ENCODE results near the gene UQCC3.
"Not testable (repeated sequence)": the region's sequence is repeated elsewhere in the genome, so short reads cannot be mapped to it uniquely, and the experiment has no call there.

Gene UQCC3

GRCh38 chr11:62671608-62672389 is at the start of gene UQCC3, which contains the start of gene LBHD1:
Gene UQCC3, plus strand, starts transcription at chr11:62671673. Its CDS starts 73 bp downstream, at chr11:62671746.
Gene LBHD1, minus strand, starts transcription at chr11:62672267. Its CDS starts 2,236 bp downstream, at chr11:62670031.
- DNase-seq (ENCODE audit: low read depth in 2 of 2): peak; percentile 49 to 58

GRCh38 chr11:62622476-62623089 is 48.9 kb upstream of the UQCC3 start:
- no peak for DNase-seq (ENCODE audit: low read depth in 2 of 2)

GRCh38 chr11:62627713-62628112 is 43.8 kb upstream of the UQCC3 start:
- DNase-seq (ENCODE audit: low read depth in 2 of 2): no peak

- no peak for DNase-seq (ENCODE audit: low read depth in 2 of 2)
Observed at GRCh38 chr11:62632492-62632891, 39.0 kb upstream of the UQCC3 start.

DNA sequence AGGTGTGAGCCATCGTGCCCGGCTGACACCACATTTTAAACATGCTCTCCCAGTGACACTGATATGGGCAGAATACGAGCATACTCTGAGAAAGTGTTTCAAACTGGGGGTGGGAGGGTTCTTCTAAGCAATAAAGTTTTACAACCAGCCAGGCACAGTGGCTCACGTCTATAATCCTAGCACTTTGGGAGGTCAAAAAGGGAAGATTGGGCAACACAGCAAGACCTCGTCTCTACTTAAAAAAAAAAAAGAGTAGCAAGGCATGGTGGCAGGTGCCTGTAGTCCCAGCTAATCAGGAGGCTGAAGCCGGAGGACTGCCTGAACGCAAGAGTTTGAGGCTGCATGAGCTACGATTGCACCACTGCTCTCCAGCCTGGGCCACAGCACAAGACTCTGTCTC is 27.3 kb upstream of the UQCC3 start:
- DNase-seq (ENCODE audit: low read depth in 2 of 2): no peak

GRCh38 chr11:62645671-62645945 is 25.9 kb upstream of the UQCC3 start:
- no peak for DNase-seq (ENCODE audit: low read depth in 2 of 2)

GRCh38 chr11:62645946-62646824 is 25.3 kb upstream of the UQCC3 start, which contains the start of gene GANAB:
Gene GANAB, minus strand, starts transcription at chr11:62646613. Its CDS starts 14 bp downstream, at chr11:62646599.
- peak; percentile 97 to 99 for DNase-seq (ENCODE audit: low read depth in 2 of 2)

- DNase-seq (ENCODE audit: low read depth in 2 of 2): no peak
Observed at GRCh38 chr11:62646825-62647608, 24.5 kb upstream of the UQCC3 start.

- DNase-seq (ENCODE audit: low read depth in 2 of 2): no peak
Observed at GRCh38 chr11:62647609-62648005, 23.9 kb upstream of the UQCC3 start.

- DNase-seq (ENCODE audit: low read depth in 2 of 2): no peak
Observed at GRCh38 chr11:62648185-62648966, 23.1 kb upstream of the UQCC3 start.

DNA sequence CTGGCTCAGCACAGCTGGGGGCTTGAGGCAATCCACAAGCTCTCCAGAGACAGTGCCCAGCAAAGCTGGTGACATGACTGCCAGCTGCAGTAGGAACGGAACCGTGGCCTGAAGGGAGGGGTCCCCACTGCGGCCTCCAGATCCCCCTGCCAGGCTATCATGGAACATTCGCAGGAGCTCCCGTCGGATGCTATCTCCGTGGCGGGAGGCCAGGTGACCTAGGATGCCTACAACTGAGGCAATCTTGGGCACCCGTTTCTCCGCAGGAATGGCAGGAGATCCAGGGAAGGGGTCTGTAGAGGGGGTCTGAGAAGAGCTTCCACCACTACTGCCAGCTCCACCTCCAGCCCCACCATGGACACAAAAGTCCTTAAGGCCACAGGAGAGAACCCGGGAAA is 22.5 kb upstream of the UQCC3 start:
- DNase-seq (ENCODE audit: low read depth in 2 of 2): no peak

DNA sequence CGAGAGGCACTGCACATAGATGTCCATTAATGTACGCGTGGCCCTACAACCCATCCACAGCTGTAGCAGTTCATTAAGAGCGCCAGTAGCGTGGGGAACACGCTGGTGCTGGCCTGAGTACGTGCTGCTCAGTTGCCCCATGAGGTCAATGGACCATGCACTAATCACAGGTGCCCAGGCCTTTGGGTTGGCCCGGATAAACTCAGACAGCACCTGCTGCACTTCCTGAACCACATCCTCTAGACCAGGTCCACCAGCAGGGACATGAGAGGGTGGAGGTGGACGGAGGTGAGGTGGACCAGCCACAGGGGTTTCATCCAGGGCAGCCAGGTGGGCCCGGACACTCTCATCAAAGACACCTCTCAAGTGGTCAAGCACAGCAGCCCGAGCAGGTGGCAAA is 22.0 kb upstream of the UQCC3 start:
- no peak for DNase-seq (ENCODE audit: low read depth in 2 of 2)

- not testable (repeated sequence) for DNase-seq (ENCODE audit: low read depth in 2 of 2)
Observed at GRCh38 chr11:62650283-62650682, 21.2 kb upstream of the UQCC3 start.

DNA sequence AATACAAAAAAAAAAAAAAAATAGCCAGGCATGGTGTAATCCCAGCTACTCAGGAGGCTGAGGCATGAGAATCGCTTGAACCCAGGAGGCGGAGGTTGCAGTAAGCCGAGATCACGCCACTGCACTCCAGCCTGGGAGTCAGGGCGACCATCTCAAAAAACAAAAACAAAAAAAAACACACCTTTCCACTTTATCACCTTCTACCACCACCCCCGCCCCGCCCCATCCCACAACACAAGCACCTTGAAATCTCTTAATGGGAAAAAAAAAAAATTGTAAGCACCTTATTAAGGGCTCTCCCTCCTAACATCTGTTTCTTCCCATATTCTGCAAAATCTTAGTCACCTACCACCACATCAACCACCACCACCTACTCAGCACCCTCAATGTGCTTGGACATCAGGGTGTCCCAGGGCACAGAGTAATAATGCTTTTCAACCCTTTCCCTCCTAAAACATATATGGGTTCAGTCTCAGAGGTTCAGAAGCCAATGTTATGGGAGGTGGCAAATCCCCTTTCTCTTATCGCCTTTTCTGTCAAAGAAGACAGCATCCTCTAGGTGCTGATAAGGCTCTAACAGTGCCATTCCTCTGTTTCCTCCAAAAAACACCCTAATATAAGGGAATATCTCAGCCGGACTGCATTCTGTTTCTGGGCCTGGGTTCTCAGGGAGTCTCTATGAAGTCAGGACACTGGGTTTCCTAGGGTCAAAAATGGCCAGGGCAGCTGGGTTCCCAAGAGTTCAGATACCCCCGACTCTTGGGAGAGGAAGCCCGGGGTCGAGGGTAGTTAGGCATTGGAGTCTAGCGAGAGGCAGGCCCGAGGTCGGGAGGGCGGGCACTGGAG is 19.1 kb upstream of the UQCC3 start:
- no peak for DNase-seq (ENCODE audit: low read depth in 2 of 2)

- DNase-seq (ENCODE audit: low read depth in 2 of 2): no peak
Observed at GRCh38 chr11:62654297-62654696, 17.2 kb upstream of the UQCC3 start.

DNA sequence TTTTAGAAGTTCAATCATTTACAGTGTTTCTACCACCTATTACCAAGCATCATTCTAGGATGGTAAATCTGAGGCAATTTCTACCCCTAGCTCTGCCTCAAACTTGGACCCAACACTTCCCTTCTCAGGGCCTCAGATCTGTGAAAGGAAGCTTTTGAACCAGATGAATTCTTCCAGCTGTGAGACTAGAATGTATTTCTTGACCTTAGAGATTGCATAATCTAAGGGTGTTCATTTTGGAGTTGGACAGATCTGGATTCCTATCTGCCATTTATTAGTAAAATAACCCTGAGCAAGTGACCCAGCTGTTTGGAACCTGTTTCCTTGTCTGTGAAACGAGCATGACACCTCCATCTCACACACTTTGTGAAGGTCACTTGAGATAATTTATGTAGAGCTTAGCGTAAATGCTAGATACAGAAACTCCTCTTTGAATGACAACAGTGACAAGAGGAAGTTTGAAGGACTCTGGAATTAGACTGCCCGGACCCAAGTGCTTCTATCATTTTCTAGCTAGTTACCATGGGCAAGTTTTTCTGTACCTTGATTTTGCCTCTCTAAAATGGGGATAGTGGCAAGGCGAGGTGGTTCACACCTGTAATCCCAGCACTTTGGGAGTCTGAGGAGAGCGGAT is 14.6 kb upstream of the UQCC3 start:
- DNase-seq (ENCODE audit: low read depth in 2 of 2): no peak

DNA sequence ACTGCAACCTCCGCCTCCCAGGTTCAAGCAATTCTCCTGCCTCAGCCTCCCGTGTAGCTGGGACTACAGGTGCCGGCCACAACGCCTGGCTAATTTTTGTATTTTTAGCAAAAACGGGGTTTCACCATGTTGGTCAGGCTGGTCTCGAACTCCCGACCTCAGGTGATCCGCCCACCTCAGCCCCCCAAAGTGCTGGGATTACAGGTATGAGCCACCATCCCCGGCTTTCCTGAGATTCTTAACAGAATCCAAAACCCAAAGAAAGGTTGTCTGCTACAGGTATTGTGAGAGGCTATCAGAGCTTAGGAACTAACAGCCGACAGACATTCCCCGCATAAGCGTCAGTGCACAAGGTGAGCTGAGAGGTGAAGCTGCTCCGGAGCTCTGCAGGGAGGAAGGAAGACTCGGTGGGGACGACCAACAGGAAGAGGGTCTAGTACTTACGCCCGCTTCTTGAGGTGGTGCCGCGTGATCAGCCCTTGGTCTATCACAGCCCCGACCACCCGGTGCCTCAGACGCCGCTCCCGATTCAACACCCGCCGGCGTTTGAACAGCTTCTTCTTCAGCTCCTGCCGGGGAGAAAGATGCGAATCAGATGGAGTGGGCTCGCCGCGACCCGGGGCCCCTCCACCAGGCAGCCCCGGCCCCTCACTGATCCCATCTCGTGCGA is 6.9 kb upstream of the UQCC3 start:
- peak in 1 of 2 donors; percentile 19 for DNase-seq (ENCODE audit: low read depth in 2 of 2)

DNA sequence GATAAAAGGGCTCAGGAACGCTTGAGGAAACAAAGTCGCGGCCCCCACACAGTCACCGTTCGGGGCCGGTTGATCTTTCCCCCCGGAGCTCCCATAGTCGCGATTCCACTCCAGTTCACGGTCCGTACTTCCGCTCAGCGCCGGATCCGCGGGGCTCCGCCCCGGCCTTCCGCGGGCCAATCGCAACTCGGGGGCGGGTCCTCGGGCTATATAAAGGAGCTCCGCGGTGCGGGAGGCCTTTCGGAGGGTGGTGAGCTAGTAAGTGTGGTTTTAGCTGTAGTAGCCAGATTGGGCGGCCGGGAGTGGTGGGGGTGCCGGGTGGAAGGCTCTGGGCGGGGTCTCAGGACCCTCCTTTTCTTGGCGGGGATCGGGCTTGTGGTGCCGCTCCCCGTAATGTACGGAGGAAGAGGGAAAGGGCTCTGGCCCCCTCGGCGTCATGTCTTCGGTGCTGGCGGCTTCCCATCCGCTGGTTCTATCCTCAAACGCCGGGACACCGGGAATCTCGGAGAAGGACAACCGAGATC is 6.3 kb upstream of the UQCC3 start, which contains the start of the genes C11orf98 and CSKMT:
TSS of gene C11orf98 (minus strand) at position 136 of the 524 bp plus-strand sequence. CDS start at position 95, 41 bp downstream.
TSS of gene CSKMT (plus strand) at position 238 of the 524 bp plus-strand sequence. CDS start 568 bp downstream, outside the sequence.
- peak; percentile 89 to 91 for DNase-seq (ENCODE audit: low read depth in 2 of 2)

Data from stimulated activated CD8-positive, alpha-beta memory T cell treated with anti-CD3 and anti-CD28 coated beads, Interleukin-15, amount 100 ng/mL, for 4 hours (primary cell).